Glutamatergic neuron (in vitro differentiated cells): ENCODE measurements around the gene TTPAL. TPM values are rescaled to one million over a fixed set of nuclear protein-coding genes. Genes with fewer than 3 reads are reported as not detected.

Experiments
- DNase-seq: peaks from one replicate; pipeline ENCODE4 v3.0.0; 2022
- H3K27ac Mint-ChIP-seq: one replicate; pipeline ENCODE4 v1.8.0; 2020; ENCODE audit warnings: mild to moderate bottlenecking, mixed read lengths, inconsistent platforms; ENCODE audit not compliant: unreplicated experiment
- H3K27me3 Mint-ChIP-seq: one replicate; pipeline ENCODE4 v1.8.0; 2020; ENCODE audit warnings: mild to moderate bottlenecking, moderate library complexity, mixed read lengths, inconsistent platforms; ENCODE audit not compliant: unreplicated experiment
- H3K36me3 Mint-ChIP-seq: one replicate; pipeline ENCODE4 v1.8.0; 2020; ENCODE audit warnings: mild to moderate bottlenecking, mixed read lengths, inconsistent platforms; ENCODE audit not compliant: unreplicated experiment
- H3K4me1 Mint-ChIP-seq: one replicate; pipeline ENCODE4 v1.8.0; 2020; ENCODE audit warnings: mild to moderate bottlenecking, low read depth, mixed read lengths, inconsistent platforms; ENCODE audit not compliant: unreplicated experiment
- H3K4me3 Mint-ChIP-seq: one replicate; pipeline ENCODE4 v1.8.0; 2020; ENCODE audit warnings: mild to moderate bottlenecking, mixed read lengths, inconsistent platforms; ENCODE audit not compliant: unreplicated experiment
- H3K9me3 Mint-ChIP-seq: one replicate; pipeline ENCODE4 v1.8.0; 2020; ENCODE audit warnings: mild to moderate bottlenecking, moderate library complexity, mixed read lengths, inconsistent platforms; ENCODE audit not compliant: unreplicated experiment
- total RNA-seq: library from RNA; stranded (reverse); fragmentation: NEBNext Ultra II Directional; extraction: Animal tissue kit (Norgen Biotek cat#: 25700); gene quantifications from one replicate; pipeline ENCODE4 v1.2.1, GENCODE V29; 2021; ENCODE audit not compliant: unreplicated experiment
- TF ChIP-seq, protein P1 (sequence below): fragments of 200-600 bp; sonication (generic); IDR thresholded peaks from one replicate; pipeline ENCODE4 v1.5.0; 2021; ENCODE audit not compliant: partially characterized antibody, unreplicated experiment

TTPAL gene
- total RNA-seq, 1 donor from 2014 or later: 18.9 TPM

DNA sequence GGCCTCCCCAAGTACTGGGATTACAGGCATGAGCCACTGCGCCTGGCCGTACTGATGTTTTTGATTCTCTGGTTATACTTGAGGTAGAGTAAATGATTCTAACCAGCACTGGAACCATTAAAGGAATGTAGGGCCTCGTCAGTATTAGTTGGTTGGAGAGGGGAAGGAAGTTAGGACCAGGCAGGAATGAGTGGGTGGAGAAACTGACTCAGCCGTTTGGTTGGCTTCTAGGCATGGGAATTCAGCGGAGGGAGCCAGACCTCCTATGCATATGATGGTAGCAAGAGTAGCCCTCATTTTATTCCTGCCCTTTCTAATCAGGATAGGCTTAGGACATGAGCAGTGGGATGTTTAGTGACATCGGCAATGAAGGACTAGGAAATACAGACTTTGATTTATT, 65.2 kb downstream of the TTPAL start:
- Mint-ChIP-seq H3K36me3 (no peaks in the 10 kb centered on the region), H3K4me3 (no peak overlapping the region), H3K27me3 (no peaks in the 10 kb centered on the region), H3K27ac (no peak overlapping the region), H3K9me3 (no peaks in the 10 kb centered on the region), H3K4me1 (no peaks in the 10 kb centered on the region)
- no peak for DNase-seq
- TF ChIP-seq, protein P1, sequence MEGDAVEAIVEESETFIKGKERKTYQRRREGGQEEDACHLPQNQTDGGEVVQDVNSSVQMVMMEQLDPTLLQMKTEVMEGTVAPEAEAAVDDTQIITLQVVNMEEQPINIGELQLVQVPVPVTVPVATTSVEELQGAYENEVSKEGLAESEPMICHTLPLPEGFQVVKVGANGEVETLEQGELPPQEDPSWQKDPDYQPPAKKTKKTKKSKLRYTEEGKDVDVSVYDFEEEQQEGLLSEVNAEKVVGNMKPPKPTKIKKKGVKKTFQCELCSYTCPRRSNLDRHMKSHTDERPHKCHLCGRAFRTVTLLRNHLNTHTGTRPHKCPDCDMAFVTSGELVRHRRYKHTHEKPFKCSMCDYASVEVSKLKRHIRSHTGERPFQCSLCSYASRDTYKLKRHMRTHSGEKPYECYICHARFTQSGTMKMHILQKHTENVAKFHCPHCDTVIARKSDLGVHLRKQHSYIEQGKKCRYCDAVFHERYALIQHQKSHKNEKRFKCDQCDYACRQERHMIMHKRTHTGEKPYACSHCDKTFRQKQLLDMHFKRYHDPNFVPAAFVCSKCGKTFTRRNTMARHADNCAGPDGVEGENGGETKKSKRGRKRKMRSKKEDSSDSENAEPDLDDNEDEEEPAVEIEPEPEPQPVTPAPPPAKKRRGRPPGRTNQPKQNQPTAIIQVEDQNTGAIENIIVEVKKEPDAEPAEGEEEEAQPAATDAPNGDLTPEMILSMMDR: no peak

DNA sequence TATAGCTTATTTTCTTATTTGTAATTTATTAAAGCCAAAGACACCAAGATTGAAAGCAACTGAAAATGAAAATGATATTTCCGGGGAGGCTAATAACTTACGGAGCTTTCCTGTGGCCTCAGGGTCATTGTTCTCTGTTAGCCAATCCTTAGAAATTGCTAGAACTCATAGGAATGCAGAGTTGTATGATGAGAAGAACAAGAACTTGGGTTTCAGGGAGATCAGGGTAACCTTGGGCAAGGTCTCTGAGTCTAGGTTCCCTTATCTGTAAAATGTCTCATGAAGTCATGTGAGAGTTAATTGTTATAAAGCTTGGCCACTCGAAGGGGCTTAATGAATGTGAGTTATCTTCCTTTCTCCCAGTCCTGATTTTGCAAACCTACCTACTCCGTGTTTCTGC, 66.3 kb downstream of the TTPAL start:
- no peak for DNase-seq
- no peaks in the 10 kb centered on the region for H3K4me1 Mint-ChIP-seq
- H3K27ac Mint-ChIP-seq: no peak overlapping the region
- TF ChIP-seq, protein P1: no peak
- no peaks in the 10 kb centered on the region for H3K9me3 Mint-ChIP-seq
- no peak overlapping the region for H3K4me3 Mint-ChIP-seq
- no peaks in the 10 kb centered on the region for H3K36me3 Mint-ChIP-seq
- no peaks in the 10 kb centered on the region for H3K27me3 Mint-ChIP-seq

DNA sequence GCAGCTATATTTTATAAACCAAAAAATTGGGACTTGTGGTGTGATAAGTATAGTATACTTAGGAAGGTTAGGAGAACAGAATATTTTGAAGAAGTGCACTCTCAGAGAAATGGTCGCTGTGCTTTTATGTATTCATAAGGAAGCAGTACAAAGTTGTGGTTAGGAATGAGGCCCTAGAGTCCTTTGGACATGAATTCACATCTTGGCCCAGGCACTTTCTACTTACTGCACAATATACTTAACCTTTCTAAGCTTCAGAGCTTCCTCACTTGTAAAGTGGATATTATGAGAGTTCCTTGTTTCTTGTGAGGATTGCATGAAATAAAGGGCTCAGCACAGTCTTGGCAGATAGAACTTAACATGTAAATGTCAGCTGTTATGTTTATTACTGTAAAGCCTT, 67.2 kb downstream of the TTPAL start:
- no peak overlapping the region for H3K27ac Mint-ChIP-seq
- no peak overlapping the region for H3K4me3 Mint-ChIP-seq
- H3K9me3 Mint-ChIP-seq: no peaks in the 10 kb centered on the region
- no peaks in the 10 kb centered on the region for H3K36me3 Mint-ChIP-seq
- no peaks in the 10 kb centered on the region for H3K4me1 Mint-ChIP-seq
- no peaks in the 10 kb centered on the region for H3K27me3 Mint-ChIP-seq
- TF ChIP-seq, protein P1: no peak
- DNase-seq: no peak

DNA sequence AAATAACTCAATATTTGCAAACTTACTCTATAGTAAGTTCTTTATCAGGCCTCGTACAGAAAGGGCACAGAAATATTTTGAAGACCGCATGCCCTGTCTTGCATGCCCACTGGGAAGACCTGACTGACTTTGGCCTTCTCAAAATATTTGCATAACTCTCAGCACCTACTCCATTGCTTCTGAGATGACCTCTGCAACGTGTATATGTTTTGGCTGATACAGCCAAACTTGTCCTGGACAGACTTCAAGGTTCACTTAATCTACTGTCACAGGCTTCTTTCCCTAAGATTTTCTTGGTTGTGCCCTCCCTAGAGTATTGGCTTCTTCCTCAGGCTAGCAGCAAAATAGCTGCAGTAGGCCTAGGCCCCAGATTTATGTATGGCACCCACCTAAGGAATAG, 67.7 kb downstream of the TTPAL start:
- H3K9me3 Mint-ChIP-seq: no peaks in the 10 kb centered on the region
- no peaks in the 10 kb centered on the region for H3K36me3 Mint-ChIP-seq
- H3K27ac Mint-ChIP-seq: no peak overlapping the region

More for the DNA sequence above, 67.7 kb downstream of the TTPAL start:
- no peak for DNase-seq
- Mint-ChIP-seq H3K27me3 (no peaks in the 10 kb centered on the region), H3K4me1 (no peaks in the 10 kb centered on the region), H3K4me3 (no peak overlapping the region)
- TF ChIP-seq, protein P1: no peak

Other genes with a start within 250 kb of the TTPAL start
- 111 TPM for gene GDAP1L1, start 228.6 kb upstream of the TTPAL start, total RNA-seq
- 6.5 TPM for gene FITM2, start 164.7 kb upstream of the TTPAL start, total RNA-seq
- gene R3HDML, start 138.8 kb upstream of the TTPAL start, total RNA-seq: not detected
- not detected for gene HNF4A, start 120.2 kb upstream of the TTPAL start, total RNA-seq
- 125 TPM for gene SERINC3, start 46.2 kb downstream of the TTPAL start, total RNA-seq
- 42.0 TPM for gene PKIG, start 106.7 kb downstream of the TTPAL start, total RNA-seq
- 3.1 TPM for gene ADA, start 175.8 kb downstream of the TTPAL start, total RNA-seq
- gene CCN5, start 239.5 kb downstream of the TTPAL start, total RNA-seq: not detected